SKM-1 (cell line): ENCODE data around the gene ARHGEF19.

Source experiments
- DNase-seq: peaks from one replicate; lab custom pipeline; 2025; ENCODE audit not compliant: unreplicated experiment; lab: John Stamatoyannopoulos, UW

The ARHGEF19 gene

GRCh38 chr1:16151196-16151994 lies 61.1 kb downstream of the ARHGEF19 start:
- DNase-seq: no peak

GRCh38 chr1:16150508-16150907 lies 61.9 kb downstream of the ARHGEF19 start:
- no peak for DNase-seq

GRCh38 chr1:16149702-16150488 lies 62.6 kb downstream of the ARHGEF19 start:
- DNase-seq: no peak

- DNase-seq: no peak
Measured at GRCh38 chr1:16149146-16149545, 63.3 kb downstream of the ARHGEF19 start.

GRCh38 chr1:16148329-16149092 lies 63.9 kb downstream of the ARHGEF19 start:
- no peak for DNase-seq
